NCI-H146 treated with DMSO at 0.1 percent for 48 hours (cell line): ENCODE data around the gene CYP4A22.
A peak's percentile ranks its signal among the peaks of the same experiment; 100 is the strongest.
"Not testable (repeated sequence)": the region's sequence is repeated elsewhere in the genome, so short reads cannot be mapped to it uniquely, and the experiment has no call there.

Experiments used
- DNase-seq: peaks from one replicate; lab custom pipeline; 2025; ENCODE audit not compliant: unreplicated experiment; lab: John Stamatoyannopoulos, UW

Gene CYP4A22

DNA sequence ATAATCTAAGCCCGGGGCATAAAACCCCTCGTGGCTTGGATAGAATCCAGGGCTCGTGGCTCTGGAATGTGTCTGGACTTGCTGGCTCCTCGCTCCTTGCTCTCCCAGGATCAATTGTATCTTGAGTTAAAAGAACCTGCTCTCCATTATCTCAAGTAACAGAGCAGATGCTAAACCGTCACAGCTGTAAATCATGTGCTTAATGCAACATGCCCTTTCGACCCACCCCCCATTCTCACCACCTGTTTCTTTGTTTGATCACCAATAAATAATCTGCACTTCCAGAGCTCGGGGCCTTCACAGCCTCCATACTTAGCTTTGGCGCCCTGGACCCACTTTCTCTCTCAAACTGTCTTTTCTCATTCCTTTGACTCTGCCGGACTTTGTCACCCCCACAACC lies 11.9 kb downstream of the CYP4A22 start:
- not testable (repeated sequence) for DNase-seq

DNA sequence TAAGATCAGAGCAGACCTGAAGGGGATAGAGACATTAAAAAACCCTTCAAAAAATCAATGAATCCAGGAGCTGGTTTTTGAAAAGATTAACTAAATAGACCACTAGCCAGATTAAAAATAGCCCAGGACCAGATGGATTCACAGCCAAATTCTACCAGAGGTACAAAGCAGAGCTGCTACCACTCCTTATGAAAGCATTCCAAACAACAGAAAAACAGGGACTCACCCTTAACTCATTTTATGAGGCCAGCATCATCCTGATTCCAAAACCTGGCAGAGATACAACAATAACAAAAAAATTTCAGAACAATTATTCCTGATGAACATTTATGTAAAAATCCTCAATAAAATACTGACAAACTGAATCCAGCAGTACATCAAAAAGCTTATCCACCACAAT lies 19.2 kb downstream of the CYP4A22 start:
- DNase-seq: not testable (repeated sequence)

DNA sequence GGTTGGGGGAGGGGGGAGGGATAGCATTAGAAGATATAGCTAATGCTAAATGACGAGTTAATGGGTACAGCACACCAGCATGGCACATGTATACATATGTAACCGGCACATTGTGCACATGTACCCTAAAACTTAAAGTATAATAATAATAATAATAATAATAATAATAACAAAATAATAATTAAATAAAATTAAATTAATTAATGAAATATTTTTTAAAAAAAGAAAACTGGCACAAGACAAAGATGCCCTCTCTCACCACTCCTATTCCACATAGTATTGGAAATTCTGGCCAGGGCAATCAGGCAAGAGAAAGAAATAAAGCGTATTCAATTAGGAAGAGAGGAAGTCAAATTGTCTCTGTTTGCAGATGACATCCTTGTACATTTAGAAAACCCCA lies 20.7 kb downstream of the CYP4A22 start:
- DNase-seq: not testable (repeated sequence)

- DNase-seq: no peak
Measured at GRCh38 chr1:47160716-47161115, 23.5 kb downstream of the CYP4A22 start.

- DNase-seq: no peak
Measured at GRCh38 chr1:47161298-47162040, 24.2 kb downstream of the CYP4A22 start.

- DNase-seq: no peak
Measured at GRCh38 chr1:47164552-47164951, 27.3 kb downstream of the CYP4A22 start.

GRCh38 chr1:47172782-47173181 lies 35.5 kb downstream of the CYP4A22 start:
- no peak for DNase-seq

GRCh38 chr1:47174656-47175020 lies 37.4 kb downstream of the CYP4A22 start:
- DNase-seq: no peak

GRCh38 chr1:47175227-47175934 lies 38.1 kb downstream of the CYP4A22 start:
- no peak for DNase-seq

- no peak for DNase-seq
Measured at GRCh38 chr1:47178020-47178419, 40.8 kb downstream of the CYP4A22 start.

DNA sequence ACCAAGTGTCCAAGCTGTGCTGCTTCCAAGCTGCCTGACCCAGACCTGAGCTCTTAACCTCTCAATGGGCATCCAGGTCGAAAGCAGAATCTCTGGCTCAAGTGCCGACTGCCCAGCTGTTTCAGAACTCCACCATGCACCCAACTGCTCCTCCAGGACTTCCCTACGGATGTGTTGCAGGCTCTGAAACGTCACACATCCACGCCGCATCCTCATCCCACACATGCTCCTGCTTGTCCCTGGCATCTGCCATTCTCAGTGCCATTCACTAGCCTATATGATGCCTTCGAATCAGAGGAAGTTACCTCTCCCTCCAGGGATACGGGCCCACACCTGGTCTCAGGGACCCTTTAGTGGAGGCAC lies 41.4 kb downstream of the CYP4A22 start:
- no peak for DNase-seq

DNA sequence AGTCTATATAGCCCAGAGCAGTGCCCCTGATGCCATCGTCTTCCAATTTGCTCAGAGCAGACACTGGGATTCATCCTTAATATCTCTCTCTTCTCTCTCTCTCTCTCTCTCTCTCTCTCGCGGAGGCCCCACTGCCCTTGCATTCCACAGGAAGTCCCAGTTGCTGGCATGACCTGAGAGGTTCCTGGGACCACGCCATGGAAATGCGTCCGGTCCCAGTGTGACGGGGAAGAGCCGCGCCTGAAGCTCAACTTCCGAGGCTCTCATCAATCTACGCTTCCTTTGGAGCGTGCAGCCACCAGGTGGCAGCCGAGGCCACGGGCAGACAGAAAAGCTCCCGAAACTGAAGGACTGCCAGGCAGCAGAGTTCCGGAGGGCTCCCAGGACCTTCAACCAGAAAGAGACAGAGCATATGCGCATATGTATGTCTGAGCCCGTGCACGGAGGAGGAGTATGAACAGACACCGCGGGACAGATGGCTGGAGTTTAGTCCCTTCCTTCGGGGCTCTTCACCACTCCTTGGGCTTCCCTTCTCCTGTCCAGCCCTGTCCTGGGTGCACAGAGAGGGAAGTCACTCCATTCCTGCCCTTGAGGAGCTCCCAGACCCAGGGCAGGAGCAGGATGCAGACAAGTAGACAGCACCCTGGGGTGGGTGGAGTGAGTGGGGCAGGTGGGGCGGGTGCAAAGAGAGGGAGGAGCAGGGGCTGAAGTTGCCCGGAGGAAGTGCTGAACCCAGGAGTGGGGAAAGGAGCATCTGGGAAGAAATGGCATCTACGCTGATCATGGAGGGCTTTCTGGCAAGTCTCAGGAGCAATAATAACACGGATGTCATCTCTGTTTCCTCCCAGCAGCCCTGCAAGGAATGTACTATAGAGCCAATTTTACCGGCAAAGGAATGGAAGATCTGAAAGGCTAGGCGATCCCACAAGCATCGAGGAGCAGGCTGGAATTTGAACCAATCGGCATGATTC lies 42.1 kb downstream of the CYP4A22 start:
- DNase-seq: peak; percentile 10

- no peak for DNase-seq
Measured at GRCh38 chr1:47179988-47180563, 42.8 kb downstream of the CYP4A22 start.

GRCh38 chr1:47180603-47181094 lies 43.4 kb downstream of the CYP4A22 start:
- DNase-seq: no peak

DNA sequence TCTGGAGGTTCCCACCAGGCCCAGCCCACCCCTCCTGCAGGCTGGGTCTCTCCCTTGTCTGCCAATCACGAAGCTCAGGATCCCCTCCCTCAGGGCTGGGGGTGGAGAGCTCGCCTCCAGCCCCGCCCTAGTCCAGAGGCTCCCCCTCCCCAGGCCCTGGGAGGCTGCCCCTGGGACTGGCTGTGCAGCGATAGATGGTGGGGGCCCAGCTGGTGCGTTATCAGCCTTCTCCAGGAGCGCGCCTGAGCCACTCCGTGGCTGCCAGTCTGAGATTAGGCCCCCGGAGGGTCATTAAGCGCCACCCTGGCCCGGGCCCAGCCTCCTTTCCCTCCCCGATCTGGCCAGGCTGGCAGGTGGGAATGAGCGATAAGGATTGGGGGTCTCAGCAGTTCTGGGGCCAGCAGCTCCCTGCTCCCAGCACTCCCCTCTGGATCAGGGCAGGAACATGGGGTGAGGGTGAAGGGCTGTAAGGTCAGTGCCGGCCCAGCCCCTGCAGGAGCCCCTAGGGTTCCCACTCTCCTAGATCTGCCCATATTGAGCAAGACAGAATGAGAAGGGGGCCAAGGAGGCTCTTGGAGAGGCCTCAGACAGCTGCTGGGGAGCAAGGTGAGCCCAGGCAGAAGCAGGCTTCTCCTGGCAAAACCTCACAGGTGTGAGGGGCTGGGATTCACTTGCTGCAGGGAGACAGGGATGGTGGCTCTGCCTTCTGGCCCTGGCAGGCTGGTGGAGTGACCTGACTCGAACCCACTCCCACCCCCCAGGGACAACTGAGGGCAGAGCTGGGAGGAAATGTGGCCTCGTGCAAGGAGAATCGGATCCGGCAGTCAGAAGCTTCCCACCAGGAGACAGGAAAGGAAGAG lies 44.1 kb downstream of the CYP4A22 start:
- no peak for DNase-seq

DNA sequence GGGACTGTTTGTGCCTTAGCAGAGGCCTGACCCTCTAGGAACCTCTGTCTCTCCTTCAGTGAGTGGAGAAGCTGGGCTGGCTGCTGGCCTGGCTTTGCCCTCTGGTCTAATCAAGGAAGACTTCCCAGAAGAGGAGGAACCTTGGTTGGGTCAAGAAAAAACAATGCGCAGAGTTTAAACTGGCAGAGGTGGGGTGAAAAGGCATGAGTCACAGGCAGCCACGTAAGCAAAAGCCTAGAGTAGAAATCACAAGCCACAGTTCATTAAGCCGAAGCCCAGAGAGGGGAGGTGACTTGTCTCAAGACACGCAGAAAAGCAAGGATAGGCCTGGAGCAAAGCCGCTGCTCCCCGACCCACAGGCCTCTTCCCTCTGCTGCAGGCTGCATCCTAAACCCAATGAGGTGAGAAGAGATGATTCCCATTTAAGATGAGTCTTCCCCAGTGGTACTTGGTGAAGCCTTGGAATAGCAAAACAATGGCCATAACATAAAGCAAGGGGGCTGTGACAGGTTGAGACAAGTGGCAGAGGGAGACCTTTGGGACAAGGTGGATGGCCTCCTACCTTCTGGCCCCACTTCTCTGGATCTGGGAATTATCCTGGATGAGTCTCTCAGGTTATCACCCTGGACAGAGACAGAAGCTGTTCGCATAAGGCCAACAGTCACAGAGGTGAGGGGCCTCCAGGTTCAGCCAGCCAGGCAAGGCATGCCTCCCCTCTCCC lies 44.9 kb downstream of the CYP4A22 start:
- no peak for DNase-seq

DNA sequence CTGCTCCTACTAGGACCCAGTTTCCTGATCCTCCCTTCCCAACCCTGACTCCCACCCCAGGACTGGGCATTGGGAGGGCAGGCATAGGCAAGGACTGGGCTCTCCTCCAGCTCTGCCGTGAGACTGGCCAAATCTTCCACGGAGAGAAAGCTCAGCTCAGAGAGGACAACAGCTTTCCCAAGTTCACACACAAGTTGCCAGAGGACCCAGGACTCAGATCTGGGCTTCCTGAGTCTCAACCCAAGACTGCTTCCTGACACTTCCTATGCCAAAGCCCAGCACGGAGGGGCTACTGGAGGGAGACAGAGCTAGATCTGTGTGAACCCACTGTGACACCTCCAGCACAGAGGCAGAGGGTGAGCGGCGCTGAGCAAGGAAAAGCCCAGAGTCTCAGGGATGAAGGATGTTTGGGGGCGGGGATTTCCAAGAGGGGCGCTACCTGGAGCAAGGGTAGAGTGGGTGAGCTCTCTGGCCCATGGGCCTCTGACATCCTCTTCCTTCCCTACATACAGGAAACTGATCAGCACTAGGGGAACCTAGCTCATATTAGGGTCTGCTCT lies 45.5 kb downstream of the CYP4A22 start:
- DNase-seq: no peak

- no peak for DNase-seq
Measured at GRCh38 chr1:47183308-47184089, 46.3 kb downstream of the CYP4A22 start.
